Large intestine (tissue), 3 donors: ENCODE results near the gene NR1D1. TPM values are rescaled to one million over a fixed set of nuclear protein-coding genes. Genes with fewer than 3 reads are reported as not detected.

Experiments used
- DNase-seq, 2 donors: peaks; one replicate each; pipeline versions ENCODE4 v3.0.0 to v3.0.0-alpha.2; 2013
- H3K27ac ChIP-seq: one replicate; pipeline ENCODE4 v1.5.1; 2013; ENCODE audit warnings: low read length
- H3K27me3 ChIP-seq: 2 replicates; pipeline ENCODE4 v1.6.1; 2013; ENCODE audit warnings: low read length; ENCODE audit not compliant: control insufficient read depth, insufficient read depth
- H3K36me3 ChIP-seq: 2 replicates; pipeline ENCODE4 v1.6.1; 2013; ENCODE audit warnings: low read length; ENCODE audit not compliant: control insufficient read depth, insufficient read depth
- H3K4me1 ChIP-seq: one replicate; pipeline ENCODE4 v1.6.1; 2013; ENCODE audit warnings: low read length; ENCODE audit not compliant: control insufficient read depth, insufficient read depth
- H3K4me3 ChIP-seq: one replicate; pipeline ENCODE4 v1.5.1; 2013; ENCODE audit warnings: low read length
- H3K9me3 ChIP-seq: one replicate; pipeline ENCODE4 v1.6.1; 2013; ENCODE audit warnings: mild to moderate bottlenecking, low read depth, low read length, moderate library complexity; ENCODE audit not compliant: control insufficient read depth
- WGBS: methylation state at CpG from one replicate; pipeline ENCODE4 v1.1.5; 2013; ENCODE audit warnings: low lambda C conversion rate; ENCODE audit not compliant: insufficient coverage; 5-methylcytosine and 5-hydroxymethylcytosine counted together
- polyA plus RNA-seq: library from polyadenylated mRNA; unstranded; fragments of 120-200 nt; gene quantifications from one replicate; pipeline ENCODE4 v1.2.1, GENCODE V29; 2013

The NR1D1 gene
- polyA plus RNA-seq, 1 donor, result 2.5 TPM

GRCh38 chr17:40124279-40125141 lies 24.1 kb upstream of the NR1D1 start:
- H3K4me1 ChIP-seq, result peaks cover 17% of the 10 kb centered on the region
- peaks cover 35% of the 10 kb centered on the region for H3K36me3 ChIP-seq
- 0% methylated on average over 1 of the region's 9 CpGs for WGBS
- no peaks in the 10 kb centered on the region for H3K27me3 ChIP-seq
- no peaks in the 10 kb centered on the region for H3K9me3 ChIP-seq
- H3K4me3 ChIP-seq, result peak overlapping the region; percentile 94
- DNase-seq, result peak in 1 of 2 donors; percentile 50
- peak overlapping the region; percentile 83 for H3K27ac ChIP-seq

- WGBS, result no CpG with 5 or more reads among the region's 2 CpGs
- peak overlapping the region; percentile 83 for H3K27ac ChIP-seq
- DNase-seq, result no peak
- H3K4me1 ChIP-seq, result peaks cover 19% of the 10 kb centered on the region
- H3K27me3 ChIP-seq, result no peaks in the 10 kb centered on the region
- peak overlapping the region; percentile 94 for H3K4me3 ChIP-seq
- no peaks in the 10 kb centered on the region for H3K9me3 ChIP-seq
- H3K36me3 ChIP-seq, result peaks cover 27% of the 10 kb centered on the region
These were observed 23.4 kb upstream of the NR1D1 start for GRCh38 chr17:40123811-40124114.

GRCh38 chr17:40122999-40123810 lies 22.8 kb upstream of the NR1D1 start:
- Histone ChIP-seq H3K9me3 (no peaks in the 10 kb centered on the region), H3K27ac (peak overlapping the region; percentile 83), H3K27me3 (no peaks in the 10 kb centered on the region), H3K36me3 (peaks cover 24% of the 10 kb centered on the region), H3K4me1 (peaks cover 23% of the 10 kb centered on the region), H3K4me3 (peak overlapping the region; percentile 94)
- 0% methylated on average over 3 of the region's 43 CpGs for WGBS
- peak; percentile 44 to 60 for DNase-seq

- Histone ChIP-seq H3K4me1 (peaks cover 27% of the 10 kb centered on the region), H3K36me3 (peaks cover 16% of the 10 kb centered on the region), H3K27ac (peak overlapping the region; percentile 88), H3K27me3 (no peaks in the 10 kb centered on the region), H3K4me3 (peak overlapping the region; percentile 94), H3K9me3 (no peaks in the 10 kb centered on the region)
- DNase-seq, result peak in 1 of 2 donors; percentile 52
- WGBS, result no CpG with 5 or more reads among the region's 97 CpGs
These were observed 22.0 kb upstream of the NR1D1 start for GRCh38 chr17:40122136-40122998.

- Histone ChIP-seq H3K27ac (peak within 1 kb of the TSS; percentile 88), H3K36me3 (peaks cover 8% of the 10 kb centered on the region), H3K4me1 (peaks cover 27% of the 10 kb centered on the region), H3K4me3 (peak within 1 kb of the TSS; percentile 94), H3K27me3 (no peaks in the 10 kb centered on the region), H3K9me3 (no peaks in the 10 kb centered on the region)
- WGBS, result 0% methylated on average over 3 of the region's 82 CpGs
- peak; percentile 76 to 91 for DNase-seq
These were observed 21.1 kb upstream of the NR1D1 start, which contains the start of gene MSL1 for GRCh38 chr17:40121181-40122135. Gene MSL1 (plus strand): TSS chr17:40121971. CDS start chr17:40122613, 642 bp downstream.

GRCh38 chr17:40115101-40115436 lies 14.7 kb upstream of the NR1D1 start:
- WGBS, result no CpG with 5 or more reads among the region's 2 CpGs
- no peaks in the 10 kb centered on the region for H3K9me3 ChIP-seq
- peaks cover 66% of the 10 kb centered on the region for H3K4me1 ChIP-seq
- no peaks in the 10 kb centered on the region for H3K27me3 ChIP-seq
- peak overlapping the region; percentile 95 for H3K27ac ChIP-seq
- H3K36me3 ChIP-seq, result no peaks in the 10 kb centered on the region
- no peak for DNase-seq
- H3K4me3 ChIP-seq, result no peak overlapping the region

GRCh38 chr17:40113907-40114245 lies 13.5 kb upstream of the NR1D1 start:
- WGBS, result no CpG with 5 or more reads among the region's 5 CpGs
- Histone ChIP-seq H3K36me3 (no peaks in the 10 kb centered on the region), H3K4me1 (peaks cover 72% of the 10 kb centered on the region), H3K27ac (peak overlapping the region; percentile 95), H3K4me3 (peak overlapping the region; percentile 38), H3K9me3 (no peaks in the 10 kb centered on the region), H3K27me3 (no peaks in the 10 kb centered on the region)
- no peak for DNase-seq

GRCh38 chr17:40113110-40113906 lies 12.9 kb upstream of the NR1D1 start:
- Histone ChIP-seq H3K27me3 (no peaks in the 10 kb centered on the region), H3K4me3 (peak overlapping the region; percentile 38), H3K27ac (peak overlapping the region; percentile 95), H3K9me3 (no peaks in the 10 kb centered on the region), H3K4me1 (peaks cover 74% of the 10 kb centered on the region), H3K36me3 (no peaks in the 10 kb centered on the region)
- WGBS, result 0% methylated on average over 5 of the region's 17 CpGs
- DNase-seq, result peak; percentile 94 to 96

- Histone ChIP-seq H3K27ac (peak overlapping the region; percentile 95), H3K27me3 (no peaks in the 10 kb centered on the region), H3K36me3 (no peaks in the 10 kb centered on the region), H3K9me3 (no peaks in the 10 kb centered on the region), H3K4me1 (peaks cover 75% of the 10 kb centered on the region), H3K4me3 (no peak overlapping the region)
- no CpG with 5 or more reads among the region's 4 CpGs for WGBS
- DNase-seq, result peak in 1 of 2 donors; percentile 39
These were observed 12.3 kb upstream of the NR1D1 start for GRCh38 chr17:40112718-40113109.
